Measurements from ENCODE around the gene MACROD2.

DNA sequence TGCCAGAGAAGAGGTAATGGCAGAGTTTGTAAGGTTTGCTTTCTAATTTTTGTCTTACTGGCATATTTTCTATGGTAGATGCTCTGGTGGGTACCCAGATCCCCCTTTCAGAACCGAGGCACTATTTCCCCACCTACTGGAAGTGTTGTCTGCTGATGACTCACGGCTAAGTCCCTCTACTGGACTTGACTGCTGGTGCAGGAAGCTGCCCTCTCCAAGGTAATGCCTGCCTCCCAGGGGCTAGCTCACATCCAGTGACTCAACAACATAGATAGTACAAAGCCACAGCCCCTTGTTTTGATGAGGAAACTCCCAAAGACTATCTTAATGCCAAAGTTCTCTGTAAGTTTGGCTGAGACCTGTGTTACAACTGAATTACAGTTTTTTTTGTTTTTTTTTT is 627.5 kb downstream of the MACROD2 start:
- TF ChIP-seq, protein P1, sequence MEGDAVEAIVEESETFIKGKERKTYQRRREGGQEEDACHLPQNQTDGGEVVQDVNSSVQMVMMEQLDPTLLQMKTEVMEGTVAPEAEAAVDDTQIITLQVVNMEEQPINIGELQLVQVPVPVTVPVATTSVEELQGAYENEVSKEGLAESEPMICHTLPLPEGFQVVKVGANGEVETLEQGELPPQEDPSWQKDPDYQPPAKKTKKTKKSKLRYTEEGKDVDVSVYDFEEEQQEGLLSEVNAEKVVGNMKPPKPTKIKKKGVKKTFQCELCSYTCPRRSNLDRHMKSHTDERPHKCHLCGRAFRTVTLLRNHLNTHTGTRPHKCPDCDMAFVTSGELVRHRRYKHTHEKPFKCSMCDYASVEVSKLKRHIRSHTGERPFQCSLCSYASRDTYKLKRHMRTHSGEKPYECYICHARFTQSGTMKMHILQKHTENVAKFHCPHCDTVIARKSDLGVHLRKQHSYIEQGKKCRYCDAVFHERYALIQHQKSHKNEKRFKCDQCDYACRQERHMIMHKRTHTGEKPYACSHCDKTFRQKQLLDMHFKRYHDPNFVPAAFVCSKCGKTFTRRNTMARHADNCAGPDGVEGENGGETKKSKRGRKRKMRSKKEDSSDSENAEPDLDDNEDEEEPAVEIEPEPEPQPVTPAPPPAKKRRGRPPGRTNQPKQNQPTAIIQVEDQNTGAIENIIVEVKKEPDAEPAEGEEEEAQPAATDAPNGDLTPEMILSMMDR (IDR thresholded peaks at IDR 0.05): no peak
- TF ChIP-seq POLR2A (IDR thresholded peaks at IDR 0.05) (no peak), POLR2AphosphoS5 (IDR thresholded peaks at IDR 0.05) (peak in 1 of 3 donors; percentile 10), EP300 (IDR thresholded peaks at IDR 0.05) (no peak)
